ENCODE data around the gene TGFB1I1. TPM values are rescaled to one million over a fixed set of nuclear protein-coding genes. Genes with fewer than 3 reads are reported as not detected.

TGFB1I1 gene
- total and polyA plus RNA-seq, 2 donors (not counting 3 experiments of a cell fraction or from before 2014, with no cell fraction given): 73.7 to 115 TPM

- H3K4me3 ChIP-seq (replicated peaks in 1 of 3; ENCODE audit: insufficient read depth in 1 of 3, low read depth in 1 of 3, low read length in 3 of 3): no peak overlapping the region
- H4K20me1 ChIP-seq (replicated peaks; ENCODE audit: control insufficient read depth, extremely low read depth, insufficient read depth, low read length): no peaks in the 10 kb centered on the region
- BruUV-seq (replicated peaks): no TSS peak
- peaks cover 9% of the 10 kb centered on the region for H3K4me1 ChIP-seq (ENCODE audit: control insufficient read depth, extremely low read depth, insufficient read depth, low read length)
- ChIA-PET CTCF (no interaction called here), POLR2A (no interaction called here)
- no peak overlapping the region for H3K9ac ChIP-seq (replicated peaks; ENCODE audit: extremely low read depth, insufficient read depth, low read length)
- TF ChIP-seq MAX (IDR thresholded peaks at IDR 0.05; ENCODE audit: insufficient read depth, insufficient read length) (no peak), JUN (IDR thresholded peaks at IDR 0.05; ENCODE audit: borderline replicate concordance, insufficient read depth, insufficient read length, low read depth) (no peak), MYC (IDR thresholded peaks at IDR 0.05; ENCODE audit: low read depth, low read length) (no peak), CTCF (IDR thresholded peaks at IDR 0.05; ENCODE audit: extremely low read depth in 1 of 2, insufficient read depth in 1 of 2, low read depth in 1 of 2, low read length in 2 of 2) (no peak), POLR2A (IDR thresholded peaks at IDR 0.05; ENCODE audit: low read depth, low read length) (no peak), EZH2 (IDR thresholded peaks at IDR 0.05; ENCODE audit: borderline replicate concordance, low read depth, low read length, severe bottlenecking) (no peak), POLR2AphosphoS5 (IDR thresholded peaks at IDR 0.05; ENCODE audit: insufficient read depth, low read depth, low read length) (no peak), GATA2 (IDR thresholded peaks at IDR 0.05; ENCODE audit: insufficient read depth, insufficient read length, low read depth, low read length) (no peak), FOS (IDR thresholded peaks at IDR 0.05; ENCODE audit: borderline replicate concordance, insufficient read depth, low read length) (no peak)
- FAIRE-seq (no peak), DNase-seq (ENCODE audit: low read depth, low spot score) (no peak)
- no peak overlapping the region for H3K4me2 ChIP-seq (ENCODE audit: insufficient read depth, low read length)
- H3K79me2 ChIP-seq (ENCODE audit: control insufficient read depth, insufficient read depth, low read length): peaks cover 6% of the 10 kb centered on the region
- no peaks in the 10 kb centered on the region for H3K9me3 ChIP-seq (replicated peaks; ENCODE audit: control insufficient read depth, insufficient read depth, low read length)
- no peak overlapping the region for H3K27ac ChIP-seq (ENCODE audit: insufficient read depth, low read depth, low read length)
- intact Hi-C loops (cut with micrococcal nuclease): no loop called here
- no peak overlapping the region for H2AFZ ChIP-seq (ENCODE audit: low read depth, low read length)
- H3K9me1 ChIP-seq (replicated peaks; ENCODE audit: control insufficient read depth, extremely low read depth, insufficient read depth, low read length): no peaks in the 10 kb centered on the region
- H3K27me3 ChIP-seq (ENCODE audit: control insufficient read depth in 2 of 2, insufficient read depth in 2 of 2, low read length in 2 of 2): no peaks in the 10 kb centered on the region
- peaks cover 6 to 23% of the 10 kb centered on the region in 2 experiments for H3K36me3 ChIP-seq (ENCODE audit: control insufficient read depth in 2 of 2, extremely low read depth in 1 of 2, insufficient read depth in 2 of 2, low read length in 2 of 2)
- dilution Hi-C loops (cut with MboI; ENCODE audit: extremely low pct_ligation_motif_present, low sequenced_read_pairs): no loop called here
Measured at GRCh38 chr16:31467151-31467773, 4.7 kb upstream of the TGFB1I1 start.
